Esophagus muscularis mucosa (tissue), 4 donors: ENCODE results near the gene B3GALT4. TPM values are rescaled to one million over a fixed set of nuclear protein-coding genes. Genes with fewer than 3 reads are reported as not detected.

Source experiments
- DNase-seq: peaks from one replicate; pipeline ENCODE4 v3.0.0-alpha.2; 2017; ENCODE audit errors: extremely low spot score
- H3K27ac ChIP-seq, 4 donors: fragments of 200-600 bp; sonication (generic); replicated peaks in 1 of 4; 1 replicate in 3 of 4; 2 replicates in 1 of 4; pipeline ENCODE4 v1.5.1; 2016 to 2019; ENCODE audit warnings: mild to moderate bottlenecking in 1 of 4
- H3K27me3 ChIP-seq, 4 donors: fragments of 200-600 bp; sonication (generic); one replicate each; pipeline versions ENCODE4 v1.5.1 to v1.6.0; 2016 to 2019
- H3K36me3 ChIP-seq, 4 donors: fragments of 200-600 bp; sonication (generic); one replicate each; pipeline ENCODE4 v1.5.1; 2016 to 2019
- H3K4me1 ChIP-seq, 4 donors: fragments of 200-600 bp; sonication (generic); one replicate each; pipeline ENCODE4 v1.5.1; 2016 to 2019
- H3K4me3 ChIP-seq, 4 donors: fragments of 200-600 bp; sonication (generic); 1 replicate in 2 of 4; 2 replicates in 2 of 4; pipeline ENCODE4 v1.5.1; 2016 to 2019; ENCODE audit warnings: mild to moderate bottlenecking in 4 of 4, moderate library complexity in 1 of 4
- H3K9me3 ChIP-seq, 4 donors: fragments of 200-600 bp; sonication (generic); 1 replicate in 3 of 4; 2 replicates in 1 of 4; pipeline ENCODE4 v1.5.1; 2016 to 2019
- CTCF ChIP-seq, 3 experiments: fragments of 200-600 bp in 2 of 3; fragments of 450-650 bp in 1 of 3; sonication (generic) in 2 of 3; IDR thresholded peaks; one replicate each; pipeline ENCODE4 v1.5.1; 2017 to 2019; ENCODE audit warnings: antibody characterized with exemption in 3 of 3, mild to moderate bottlenecking in 2 of 3, moderate library complexity in 1 of 3
- EP300 ChIP-seq: sonication (generic); formaldehyde crosslinking; IDR thresholded peaks from one replicate; pipeline ENCODE4 v1.6.1; 2017; ENCODE audit warnings: antibody characterized with exemption
- POLR2A ChIP-seq: fragments of 450-650 bp; IDR thresholded peaks from one replicate; pipeline ENCODE4 v1.6.1; 2017; ENCODE audit warnings: antibody characterized with exemption, moderate library complexity, mild to moderate bottlenecking, low read depth
- POLR2AphosphoS5 ChIP-seq, 2 donors: sonication (generic); formaldehyde crosslinking; IDR thresholded peaks; one replicate each; pipeline ENCODE4 v1.6.1; 2017; ENCODE audit warnings: antibody characterized with exemption in 2 of 2
- WGBS: methylation state at CpG from one replicate; pipeline ENCODE4 v1.1.5; 2018; 5-methylcytosine and 5-hydroxymethylcytosine counted together
- intact Hi-C: fragments of 100-400 bp; cut with DNase I; formaldehyde crosslinking; loops from one replicate; pipeline ENCODE4 v1.15.1; 2023
- total RNA-seq, 4 donors: library from RNA; depleted of rRNA; stranded (reverse); fragments of >200 nt; gene quantifications; one replicate each; pipeline versions ENCODE4 v1.1.0 to v1.2.1, GENCODE V29; 2016

The B3GALT4 gene
- total RNA-seq, 4 donors from 2014 or later = 13.1 to 26.8 (median 24.2) TPM

DNA sequence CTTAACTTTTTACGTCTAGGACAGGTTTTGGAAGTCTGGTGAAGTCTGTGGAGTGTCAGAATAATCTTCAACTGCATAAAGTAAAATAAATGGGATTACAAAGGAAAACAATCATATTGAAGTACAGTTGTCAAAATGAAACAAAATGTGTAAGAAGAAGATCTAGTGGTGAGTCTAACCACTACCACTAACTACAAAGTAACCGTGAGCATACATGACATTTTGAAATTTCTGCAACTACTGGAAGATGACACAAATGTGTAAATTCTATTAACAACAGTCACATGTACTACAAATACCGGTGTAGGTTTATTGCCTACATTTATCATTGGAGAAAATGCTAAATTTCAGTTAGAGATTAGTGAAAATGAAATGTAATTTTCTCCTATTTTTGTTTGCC is 35.0 kb upstream of the B3GALT4 start:
- peaks cover 0 to 45% (median 0%) of the 10 kb centered on the region in 4 donors for H3K27me3 ChIP-seq
- intact Hi-C loops = no loop called here
- no peaks in the 10 kb centered on the region for H3K36me3 ChIP-seq
- TF ChIP-seq CTCF (IDR thresholded peaks at IDR 0.05) (no peak), POLR2AphosphoS5 (IDR thresholded peaks at IDR 0.05) (no peak), POLR2A (no peak), EP300 (no peak)
- WGBS = 62% methylated on average over 3 of the region's 3 CpGs
- H3K4me1 ChIP-seq = no peaks in the 10 kb centered on the region
- H3K4me3 ChIP-seq = no peak overlapping the region
- DNase-seq = no peak
- no peak overlapping the region for H3K27ac ChIP-seq
- H3K9me3 ChIP-seq = no peaks in the 10 kb centered on the region

- TF ChIP-seq CTCF (IDR thresholded peaks at IDR 0.05) (no peak), EP300 (no peak), POLR2AphosphoS5 (IDR thresholded peaks at IDR 0.05) (no peak), POLR2A (no peak)
- no peak for DNase-seq
- intact Hi-C loops = no loop called here
- Histone ChIP-seq H3K36me3 (no peaks in the 10 kb centered on the region), H3K27ac (no peak overlapping the region), H3K27me3 (peaks cover 0 to 34% (median 0%) of the 10 kb centered on the region in 4 donors), H3K4me3 (no peak overlapping the region), H3K9me3 (no peaks in the 10 kb centered on the region), H3K4me1 (peaks cover 6 to 9% (median 9%) of the 10 kb centered on the region in 4 donors)
- 8% methylated on average over 1 of the region's 1 CpG for WGBS
These were observed 33.4 kb upstream of the B3GALT4 start for GRCh38 chr6:33243476-33243875.

DNA sequence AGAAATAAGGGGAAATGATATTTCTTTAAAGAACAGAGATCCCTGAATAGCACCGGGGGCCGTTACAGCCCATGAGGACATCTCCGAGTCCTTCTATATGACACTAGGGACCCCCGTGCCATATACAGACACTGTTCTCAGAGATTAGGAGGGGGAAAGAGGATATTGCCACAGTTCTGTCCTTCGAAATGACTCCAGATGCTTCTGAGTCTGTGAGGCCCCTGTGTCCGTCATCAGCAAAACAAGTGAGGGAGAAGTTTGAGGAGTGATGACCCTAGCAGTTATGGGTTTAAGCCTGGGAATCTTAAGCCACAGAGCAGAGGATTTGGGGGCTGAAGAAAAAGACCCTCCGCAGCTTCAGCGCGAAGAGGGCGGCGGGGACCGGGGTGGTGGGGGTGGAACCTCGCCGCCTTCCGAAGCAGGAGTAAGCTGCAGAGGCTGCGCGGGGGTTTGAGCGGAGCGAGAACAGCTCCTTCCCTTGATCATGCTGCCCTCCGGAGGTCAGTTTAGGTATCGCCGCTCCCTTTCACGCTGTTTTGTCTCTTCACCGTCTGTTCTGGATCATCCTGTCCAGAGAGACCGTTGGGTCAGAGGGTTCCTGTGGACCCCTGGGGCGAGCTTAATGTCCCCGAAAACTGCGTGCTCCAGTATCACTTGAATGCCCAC is 28.8 kb upstream of the B3GALT4 start:
- Histone ChIP-seq H3K27ac (peak overlapping the region; percentile 92 to 98 (median 94)), H3K36me3 (peaks cover 0 to 18% (median 14%) of the 10 kb centered on the region in 4 donors), H3K9me3 (no peaks in the 10 kb centered on the region), H3K4me1 (peaks cover 24 to 36% (median 31%) of the 10 kb centered on the region in 4 donors), H3K4me3 (peak overlapping the region; percentile 58 to 66 (median 62)), H3K27me3 (peaks cover 0 to 10% (median 0%) of the 10 kb centered on the region in 4 donors)
- intact Hi-C loops = loop anchor here (5.0 kb wide), 3 partner anchors 56 to 231 kb away; partner anchors contain the start of gene COL11A2
- DNase-seq = peak; percentile 96
- 10% methylated on average over 15 of the region's 28 CpGs for WGBS
- TF ChIP-seq POLR2A (no peak), CTCF (IDR thresholded peaks at IDR 0.05) (peak; percentile 97 to 99 (median 98)), EP300 (no peak), POLR2AphosphoS5 (IDR thresholded peaks at IDR 0.05) (peak in 1 of 2 donors; percentile 62)

DNA sequence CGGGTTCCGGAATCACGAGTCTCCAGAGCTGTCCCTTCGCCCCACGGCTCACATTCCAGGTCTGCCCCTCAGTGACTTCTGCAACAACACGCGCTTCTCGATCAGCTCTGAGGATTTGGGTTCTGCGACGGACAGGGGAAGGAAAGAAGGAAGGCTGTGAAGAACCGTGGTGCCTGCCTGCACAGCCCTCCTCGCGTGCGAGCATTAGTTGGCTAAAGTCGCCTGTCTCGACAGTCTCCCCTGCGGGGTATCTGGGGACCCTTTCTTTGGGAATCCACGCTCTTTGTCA is 28.3 kb upstream of the B3GALT4 start:
- WGBS = 0% methylated on average over 1 of the region's 18 CpGs
- no peak for DNase-seq

More for the DNA sequence above, 28.3 kb upstream of the B3GALT4 start:
- no peaks in the 10 kb centered on the region for H3K9me3 ChIP-seq
- H3K27me3 ChIP-seq = peaks cover 0 to 10% (median 0%) of the 10 kb centered on the region in 4 donors
- peaks cover 24 to 36% (median 31%) of the 10 kb centered on the region in 4 donors for H3K4me1 ChIP-seq
- intact Hi-C loops = loop anchor here (5.0 kb wide), 3 partner anchors 56 to 231 kb away; partner anchors contain the start of gene COL11A2
- H3K4me3 ChIP-seq = peak overlapping the region; percentile 58 to 66 (median 62)
- H3K36me3 ChIP-seq = peaks cover 0 to 18% (median 14%) of the 10 kb centered on the region in 4 donors
- peak overlapping the region; percentile 92 to 98 (median 94) for H3K27ac ChIP-seq
- TF ChIP-seq EP300 = no peak
- peak in 1 of 2 donors; percentile 0 for TF ChIP-seq POLR2AphosphoS5 (IDR thresholded peaks at IDR 0.05)
- TF ChIP-seq CTCF (IDR thresholded peaks at IDR 0.05) = peak in 1 of 3 experiments; percentile 1
- no peak for TF ChIP-seq POLR2A
